GM15510 (cell line): ENCODE data around the gene WDR46.

Source experiments
- POLR2A ChIP-seq: IDR thresholded peaks from 3 replicates; pipeline ENCODE4 v1.6.1; 2011; ENCODE audit warnings: borderline replicate concordance; ENCODE audit not compliant: insufficient read length; ENCODE audit errors: extremely low read depth

The WDR46 gene

DNA sequence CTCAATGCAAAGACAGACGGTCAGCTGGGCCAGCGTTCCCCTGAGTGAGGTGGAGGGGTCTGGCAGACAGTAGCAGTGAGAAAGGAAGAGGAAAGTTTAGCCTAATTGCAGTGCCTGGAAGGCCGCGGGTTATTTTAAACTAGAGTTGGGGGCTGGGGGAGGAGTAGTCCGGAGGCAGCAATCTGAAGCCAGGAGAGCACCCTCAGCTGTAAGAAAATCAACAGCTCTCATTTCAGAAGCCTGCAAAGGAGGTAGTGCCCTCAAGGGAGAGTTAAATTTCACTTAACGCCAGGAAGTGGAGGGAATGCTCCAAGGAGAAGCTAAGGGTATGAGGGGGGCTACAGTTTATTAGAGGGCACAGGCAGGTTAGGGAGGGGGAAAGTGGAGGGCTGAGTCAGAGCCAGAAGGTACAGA lies 53.8 kb downstream of the WDR46 start:
- no peak for TF ChIP-seq POLR2A
